ENCODE measurements around the gene EYS.
"Not testable (repeated sequence)": the region's sequence is repeated elsewhere in the genome, so short reads cannot be mapped to it uniquely, and the experiment has no call there.

GRCh38 chr6:65627434-65627999 is 79.5 kb downstream of the EYS start:
- TF ChIP-seq CTCF (IDR thresholded peaks at IDR 0.05; ENCODE audit: low read depth, low read length, missing input control); FOXA1 (IDR thresholded peaks at IDR 0.05); YY1 (IDR thresholded peaks at IDR 0.05); SP1 (IDR thresholded peaks at IDR 0.05); ZBTB33 (IDR thresholded peaks at IDR 0.05); TAF1 (conservative IDR thresholded peaks at IDR 0.05); REST (IDR thresholded peaks at IDR 0.05); RAD21 (IDR thresholded peaks at IDR 0.05); GABPA (IDR thresholded peaks at IDR 0.05 in 1 of 2, conservative IDR thresholded peaks at IDR 0.05 in 1 of 2); JUND (IDR thresholded peaks at IDR 0.05): not testable (repeated sequence)
